Skeletal muscle tissue (tissue), 4 donors: ENCODE measurements around the gene ETV5. TPM values are rescaled to one million over a fixed set of nuclear protein-coding genes. Genes with fewer than 3 reads are reported as not detected.

ENCODE experiments used
- H3K27ac ChIP-seq: one replicate; pipeline ENCODE4 v1.7.0; 2013; ENCODE audit warnings: mild to moderate bottlenecking, low read depth, low read length, inconsistent platforms
- H3K27me3 ChIP-seq, 3 donors: one replicate each; pipeline ENCODE4 v1.7.0; 2013; ENCODE audit warnings: low read length in 3 of 3; ENCODE audit not compliant: control insufficient read depth in 3 of 3, insufficient read depth in 3 of 3
- H3K36me3 ChIP-seq, 3 donors: one replicate each; pipeline ENCODE4 v1.7.0; 2013; ENCODE audit warnings: low read length in 3 of 3; ENCODE audit not compliant: control insufficient read depth in 3 of 3, insufficient read depth in 3 of 3
- H3K4me1 ChIP-seq, 3 donors: one replicate each; pipeline ENCODE4 v1.7.0; 2013; ENCODE audit warnings: low read length in 3 of 3, mild to moderate bottlenecking in 3 of 3; ENCODE audit not compliant: control insufficient read depth in 3 of 3, insufficient read depth in 3 of 3
- H3K4me3 ChIP-seq, 3 donors: one replicate each; pipeline ENCODE4 v1.7.0; 2013; ENCODE audit warnings: low read length in 3 of 3
- H3K9ac ChIP-seq, 3 donors: one replicate each; pipeline ENCODE4 v1.7.0; 2013; ENCODE audit warnings: low read length in 3 of 3, mild to moderate bottlenecking in 3 of 3, moderate library complexity in 2 of 3, low read depth in 1 of 3
- H3K9me3 ChIP-seq, 3 donors: one replicate each; pipeline ENCODE4 v1.7.0; 2013; ENCODE audit warnings: low read length in 3 of 3; ENCODE audit not compliant: control insufficient read depth in 3 of 3
- total RNA-seq: library from RNA; depleted of rRNA; stranded (reverse); fragments of >200 nt; gene quantifications from one replicate; pipeline ENCODE4 v1.2.3, GENCODE V29; 2014
- donor health status: Osteomylitis.

ETV5 gene
- total RNA-seq, 1 donor from 2014 or later = 18.8 TPM

DNA sequence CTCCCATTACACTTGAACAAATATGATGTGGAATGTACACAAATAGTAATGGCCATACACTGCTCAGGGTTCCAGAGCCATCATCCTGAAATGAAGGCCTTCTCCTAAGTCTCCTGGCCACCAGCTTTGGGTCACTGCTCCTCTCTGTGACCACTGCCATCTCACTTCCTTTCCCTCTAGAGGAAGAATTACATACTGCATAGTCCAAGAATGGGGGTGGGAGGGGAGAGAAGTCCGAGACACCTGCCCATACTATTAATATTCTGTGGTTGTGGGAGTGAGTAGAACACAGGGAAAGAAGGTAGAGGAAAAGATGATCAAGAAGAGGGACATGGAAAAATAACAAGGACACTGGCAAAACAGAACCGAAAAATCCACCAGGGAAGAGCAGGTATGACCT is 20.6 kb downstream of the ETV5 start:
- Histone ChIP-seq H3K27me3 (no peaks in the 10 kb centered on the region), H3K9me3 (no peaks in the 10 kb centered on the region), H3K9ac (no peak overlapping the region), H3K27ac (no peak overlapping the region), H3K36me3 (no peaks in the 10 kb centered on the region), H3K4me3 (no peak overlapping the region), H3K4me1 (peaks cover 0 to 11% (median 4%) of the 10 kb centered on the region in 3 donors)

DNA sequence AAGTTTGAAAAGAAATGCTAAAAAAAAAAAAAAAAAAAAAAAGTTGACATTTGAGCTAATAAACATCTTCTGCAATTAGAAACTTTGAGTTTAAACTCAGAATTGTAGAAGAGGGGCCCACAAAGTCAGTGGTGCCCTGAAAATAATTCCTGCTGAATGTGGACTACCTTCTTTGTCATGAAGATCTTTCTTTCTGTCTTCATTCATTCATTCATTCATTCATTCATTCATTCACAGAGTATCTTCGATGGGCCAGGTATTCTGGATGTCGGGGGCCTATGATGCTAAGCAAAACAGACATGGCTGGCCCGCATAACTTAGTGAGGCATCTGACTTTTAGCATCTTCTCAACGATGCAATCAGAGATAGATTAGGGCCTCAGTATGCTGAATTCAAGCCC is 24.6 kb downstream of the ETV5 start:
- no peak overlapping the region for H3K9ac ChIP-seq
- no peak overlapping the region for H3K27ac ChIP-seq
- no peaks in the 10 kb centered on the region for H3K4me1 ChIP-seq
- no peaks in the 10 kb centered on the region for H3K9me3 ChIP-seq
- H3K36me3 ChIP-seq = no peaks in the 10 kb centered on the region
- H3K4me3 ChIP-seq = no peak overlapping the region
- no peaks in the 10 kb centered on the region for H3K27me3 ChIP-seq

DNA sequence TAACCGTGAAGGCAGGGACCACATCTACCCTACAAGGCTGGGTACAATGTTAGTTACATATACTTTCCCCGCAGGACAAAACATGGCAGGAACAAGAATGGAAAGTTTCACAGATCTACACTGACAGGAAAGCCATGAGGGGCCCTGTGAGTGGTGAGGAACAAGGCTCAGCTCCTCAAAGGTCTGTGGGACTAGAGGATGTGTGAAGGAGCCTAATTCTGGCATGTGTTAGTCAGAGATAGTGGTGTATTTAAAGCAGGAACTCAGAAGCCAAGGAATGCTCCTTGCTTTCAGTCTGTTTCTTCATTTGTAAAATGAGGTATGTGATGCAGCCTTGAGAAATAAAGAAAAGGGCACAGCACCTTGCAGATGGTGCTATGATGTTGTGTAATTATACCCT is 25.1 kb downstream of the ETV5 start:
- H3K27me3 ChIP-seq = no peaks in the 10 kb centered on the region
- no peaks in the 10 kb centered on the region for H3K9me3 ChIP-seq
- H3K36me3 ChIP-seq = no peaks in the 10 kb centered on the region
- no peak overlapping the region for H3K4me3 ChIP-seq
- H3K4me1 ChIP-seq = no peaks in the 10 kb centered on the region
- H3K27ac ChIP-seq = no peak overlapping the region
- H3K9ac ChIP-seq = no peak overlapping the region

DNA sequence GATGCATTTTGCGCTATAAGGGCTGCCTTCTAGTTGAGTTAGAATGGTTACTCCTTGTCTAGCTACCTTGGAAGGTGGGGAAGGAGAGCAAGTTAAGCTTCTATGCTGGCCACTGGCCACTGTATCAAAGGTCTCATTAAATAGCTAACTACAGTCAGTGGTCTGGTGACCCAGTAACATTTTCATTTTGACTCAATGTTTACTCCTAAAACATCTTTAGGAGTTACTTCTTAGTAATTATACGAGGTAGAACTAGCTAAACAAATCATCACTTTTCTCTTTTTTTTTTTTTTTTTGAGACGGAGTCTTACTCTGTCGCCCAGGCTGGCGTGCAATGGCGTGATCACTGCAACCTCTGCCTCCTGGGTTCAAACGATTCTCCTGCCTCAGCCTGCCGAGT is 26.7 kb downstream of the ETV5 start:
- H3K36me3 ChIP-seq = no peaks in the 10 kb centered on the region
- H3K27me3 ChIP-seq = no peaks in the 10 kb centered on the region
- H3K27ac ChIP-seq = no peak overlapping the region
- no peaks in the 10 kb centered on the region for H3K4me1 ChIP-seq
- H3K4me3 ChIP-seq = no peak overlapping the region
- no peak overlapping the region for H3K9ac ChIP-seq
- no peaks in the 10 kb centered on the region for H3K9me3 ChIP-seq

DNA sequence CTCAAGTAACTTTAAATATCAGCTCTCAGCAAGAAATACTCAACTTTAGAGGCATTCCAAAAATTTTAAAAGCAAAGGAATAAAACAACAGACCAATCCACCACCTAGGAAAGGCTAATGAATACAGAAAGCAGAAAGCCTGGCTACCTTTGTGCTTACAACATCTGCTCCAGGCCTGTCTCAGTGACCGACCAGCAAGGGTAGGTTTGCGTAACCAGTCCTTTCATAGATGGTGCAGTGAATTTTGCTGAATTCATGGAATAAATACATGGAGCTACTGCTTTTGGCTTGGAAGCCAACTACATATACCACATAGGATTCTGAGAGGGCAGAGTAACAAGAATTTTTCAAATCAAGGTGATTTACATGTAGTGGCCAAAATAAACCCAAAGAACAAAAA is 27.2 kb downstream of the ETV5 start:
- no peaks in the 10 kb centered on the region for H3K4me1 ChIP-seq

DNA sequence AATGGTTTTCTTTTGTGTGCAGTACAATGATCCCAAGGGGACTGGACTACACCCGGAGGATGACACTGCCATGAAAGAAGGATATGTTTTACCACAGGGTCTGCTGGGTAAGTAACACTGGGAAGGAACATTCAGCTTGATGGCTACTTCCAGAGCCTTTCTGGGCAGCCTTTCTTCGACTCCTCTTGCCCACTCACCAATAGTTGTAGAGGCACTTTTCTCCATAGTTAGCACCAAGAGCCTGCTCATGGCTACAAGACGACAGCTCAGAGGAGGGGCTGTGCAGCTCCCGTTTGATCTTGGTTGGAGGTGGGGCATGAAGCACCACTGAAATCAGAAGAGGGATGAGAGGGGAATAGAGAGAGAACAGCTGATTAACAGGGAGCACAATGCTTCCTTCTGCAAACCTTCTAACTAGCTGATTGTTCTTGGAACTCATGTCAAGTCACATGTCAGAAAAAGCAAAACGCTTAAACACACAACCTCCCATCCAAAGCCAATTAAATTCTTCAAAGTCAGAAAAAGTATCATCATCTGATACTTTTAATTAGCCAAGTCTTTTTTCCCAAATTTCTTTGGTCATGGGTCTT is 27.9 kb downstream of the ETV5 start:
- Histone ChIP-seq H3K36me3 (no peaks in the 10 kb centered on the region), H3K27me3 (no peaks in the 10 kb centered on the region), H3K9me3 (no peaks in the 10 kb centered on the region), H3K4me1 (no peaks in the 10 kb centered on the region), H3K27ac (no peak overlapping the region), H3K9ac (no peak overlapping the region), H3K4me3 (no peak overlapping the region)

More for the DNA sequence above, 27.2 kb downstream of the ETV5 start:
- no peak overlapping the region for H3K27ac ChIP-seq
- H3K36me3 ChIP-seq = no peaks in the 10 kb centered on the region
- H3K4me3 ChIP-seq = no peak overlapping the region
- H3K9ac ChIP-seq = no peak overlapping the region
- no peaks in the 10 kb centered on the region for H3K9me3 ChIP-seq
- H3K27me3 ChIP-seq = no peaks in the 10 kb centered on the region

DNA sequence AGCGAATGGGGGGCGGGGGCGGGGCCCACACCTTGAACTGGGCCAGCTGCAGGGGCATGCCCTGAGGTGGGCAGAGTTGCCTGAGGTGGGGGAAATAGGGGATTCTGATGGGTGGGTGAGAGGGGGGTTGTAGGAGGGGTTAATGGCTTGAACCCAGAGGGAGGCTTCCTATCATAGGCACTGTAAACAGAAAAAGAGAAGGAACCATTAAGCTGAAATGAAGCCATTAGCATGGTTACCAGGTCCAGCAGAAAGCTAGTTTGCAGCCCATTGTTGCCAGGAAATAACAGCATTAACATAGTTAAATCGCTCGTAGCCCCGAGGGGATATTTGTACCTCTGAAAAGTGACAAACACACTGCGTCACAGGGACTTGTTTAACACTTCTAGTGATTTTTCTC is 29.0 kb downstream of the ETV5 start:
- no peaks in the 10 kb centered on the region for H3K27me3 ChIP-seq
- no peaks in the 10 kb centered on the region for H3K36me3 ChIP-seq
- H3K9me3 ChIP-seq = no peaks in the 10 kb centered on the region
- H3K4me3 ChIP-seq = no peak overlapping the region
- no peak overlapping the region for H3K27ac ChIP-seq
- H3K9ac ChIP-seq = no peak overlapping the region
- no peaks in the 10 kb centered on the region for H3K4me1 ChIP-seq

DNA sequence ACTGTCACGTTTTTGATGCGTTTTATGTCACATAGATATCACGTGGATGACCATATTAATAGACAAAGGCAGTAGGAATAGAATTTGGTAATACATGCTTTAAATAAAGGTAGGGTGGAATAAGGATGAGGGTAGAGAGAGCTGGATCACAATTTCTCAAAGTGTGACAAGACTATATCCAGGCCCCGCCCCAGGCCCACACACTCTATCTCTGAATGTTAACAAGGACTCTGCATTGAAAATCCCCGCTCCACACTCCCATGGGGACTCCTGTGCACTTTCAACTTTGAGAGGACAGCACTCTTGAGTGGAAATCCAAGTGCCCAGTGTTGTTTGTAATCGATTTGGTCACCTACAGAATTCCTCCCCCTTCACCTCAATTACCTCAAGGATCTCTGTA is 31.4 kb downstream of the ETV5 start:
- no peaks in the 10 kb centered on the region for H3K27me3 ChIP-seq
- no peaks in the 10 kb centered on the region for H3K36me3 ChIP-seq
- H3K9ac ChIP-seq = no peak overlapping the region
- no peak overlapping the region for H3K27ac ChIP-seq
- H3K9me3 ChIP-seq = no peaks in the 10 kb centered on the region
- no peaks in the 10 kb centered on the region for H3K4me1 ChIP-seq
- H3K4me3 ChIP-seq = no peak overlapping the region

DNA sequence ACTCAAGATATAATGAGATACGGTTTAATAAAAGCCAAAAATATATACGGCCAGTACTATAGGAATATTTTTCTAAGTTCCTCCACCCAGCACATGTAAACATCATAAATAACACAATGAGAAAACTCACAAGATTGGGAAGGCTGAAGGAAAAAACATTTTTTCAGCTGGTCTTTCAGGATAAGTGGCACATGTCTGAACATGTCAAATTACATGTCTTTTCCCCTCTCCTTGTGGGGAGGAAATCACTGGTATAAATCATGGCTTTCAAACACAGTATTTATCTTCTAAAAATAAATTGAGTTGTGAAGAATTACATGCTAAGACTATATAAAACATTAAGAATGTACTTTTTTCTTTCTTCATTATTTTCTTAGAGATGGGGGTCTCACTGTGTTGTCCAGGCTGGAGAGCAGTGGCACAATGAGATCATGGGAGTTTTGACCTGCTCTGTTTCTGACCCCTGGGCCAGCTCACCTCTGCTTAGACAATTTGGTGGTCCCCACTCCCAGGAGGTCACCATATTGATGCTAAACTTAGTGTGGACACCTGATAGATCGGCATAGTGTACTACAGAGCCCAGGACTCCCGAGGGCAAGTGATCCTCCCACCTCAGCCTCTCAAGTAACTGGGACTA is 32.8 kb downstream of the ETV5 start:
- H3K9ac ChIP-seq = no peak overlapping the region
- no peak overlapping the region for H3K27ac ChIP-seq
- no peaks in the 10 kb centered on the region for H3K36me3 ChIP-seq
- no peaks in the 10 kb centered on the region for H3K9me3 ChIP-seq
- no peaks in the 10 kb centered on the region for H3K27me3 ChIP-seq
- no peak overlapping the region for H3K4me3 ChIP-seq
- no peaks in the 10 kb centered on the region for H3K4me1 ChIP-seq

DNA sequence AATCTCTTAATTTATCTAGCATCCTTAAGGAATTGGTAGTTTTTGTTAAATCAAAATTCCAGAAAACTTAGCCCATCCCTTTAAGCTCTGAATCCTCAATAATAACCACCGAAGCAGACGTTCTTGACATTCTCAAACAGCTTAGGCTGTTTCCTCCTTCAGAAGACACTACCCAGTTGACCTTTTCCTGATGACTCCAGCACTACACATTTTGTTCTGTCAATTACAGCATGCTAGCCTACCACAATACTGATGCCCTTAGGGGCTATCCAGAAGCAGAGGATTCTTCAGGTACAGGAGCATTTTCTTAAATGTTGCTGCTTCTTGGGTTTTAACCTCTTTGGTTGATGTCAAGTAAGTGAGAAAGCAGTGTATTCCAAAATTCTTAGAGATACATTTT is 33.4 kb downstream of the ETV5 start:
- Histone ChIP-seq H3K4me1 (no peaks in the 10 kb centered on the region), H3K27me3 (no peaks in the 10 kb centered on the region), H3K9me3 (no peaks in the 10 kb centered on the region), H3K9ac (no peak overlapping the region), H3K4me3 (no peak overlapping the region), H3K36me3 (no peaks in the 10 kb centered on the region), H3K27ac (no peak overlapping the region)
